Heart left ventricle (tissue), 16 donors: Measurements from ENCODE around the gene TAOK1. TPM values are rescaled to one million over a fixed set of nuclear protein-coding genes. Genes with fewer than 3 reads are reported as not detected.

Experiments
- ATAC-seq, 4 donors: fragments of 200-7000 bp; cut with Tn5 transposase; one replicate each; pipeline ENCODE4 v1.9.1; 2020 to 2022; ENCODE audit warnings: moderate library complexity in 4 of 4, mild to moderate bottlenecking in 3 of 4, moderate number of reproducible peaks in 1 of 4
- DNase-seq, 5 donors: peaks; one replicate each; pipeline ENCODE4 v3.0.0-alpha.2; 2020
- H3K27ac ChIP-seq, 12 donors: fragments of 200-600 bp; sonication (generic) in 4 of 12; one replicate each; pipeline versions ENCODE4 v1.5.0 to v1.8.0; 2016 to 2022; ENCODE audit warnings: mild to moderate bottlenecking in 2 of 12
- H3K27me3 ChIP-seq, 9 donors: fragments of 200-600 bp; sonication (generic) in 2 of 9; one replicate each; pipeline versions ENCODE4 v1.5.1 to v1.8.0; 2016 to 2022; ENCODE audit warnings: mild to moderate bottlenecking in 3 of 9
- H3K36me3 ChIP-seq, 9 donors: fragments of 200-600 bp; sonication (generic) in 2 of 9; one replicate each; pipeline versions ENCODE4 v1.5.0 to v1.8.0; 2018 to 2022; ENCODE audit warnings: mild to moderate bottlenecking in 2 of 9
- H3K4me1 ChIP-seq, 12 donors: fragments of 200-600 bp; sonication (generic) in 4 of 12; one replicate each; pipeline versions ENCODE4 v1.5.0 to v1.8.0; 2016 to 2022; ENCODE audit warnings: mild to moderate bottlenecking in 3 of 12
- H3K4me3 ChIP-seq, 12 donors: fragments of 200-600 bp; sonication (generic) in 4 of 12; one replicate each; pipeline versions ENCODE4 v1.5.0 to v1.8.0; 2017 to 2022; ENCODE audit warnings: mild to moderate bottlenecking in 9 of 12, moderate library complexity in 4 of 12
- H3K9me3 ChIP-seq, 12 donors: fragments of 200-600 bp; sonication (generic) in 4 of 12; one replicate each; pipeline versions ENCODE4 v1.5.0 to v1.8.0; 2016 to 2022; ENCODE audit warnings: mild to moderate bottlenecking in 1 of 12
- CTCF ChIP-seq, 12 donors: fragments of 200-600 bp; sonication (generic) in 4 of 12; IDR thresholded peaks; one replicate each; pipeline versions ENCODE4 v1.5.0 to v1.8.0; 2018 to 2022; ENCODE audit warnings: antibody characterized with exemption in 12 of 12, mild to moderate bottlenecking in 5 of 12
- POLR2A ChIP-seq, 2 donors: fragments of 450-650 bp; IDR thresholded peaks; one replicate each; pipeline ENCODE4 v1.6.1; 2017; ENCODE audit warnings: antibody characterized with exemption in 2 of 2, mild to moderate bottlenecking in 2 of 2, moderate library complexity in 2 of 2
- WGBS, 4 donors: extraction: QIAGEN DNeasy Blood & Tissue Kit in 2 of 4; methylation state at CpG; one replicate each; pipeline versions ENCODE4 v1.1.5 to v1.1.7; 2013 to 2018; 5-methylcytosine and 5-hydroxymethylcytosine counted together
- intact Hi-C, 10 donors: fragments of 100-400 bp; cut with DNase I; formaldehyde crosslinking; loops; one replicate each; pipeline versions ENCODE4 v1.11.1 to v1.14.2; 2022
- polyA plus RNA-seq, 2 donors: library from polyadenylated mRNA; stranded (reverse); fragments of 200-250 nt; gene quantifications; one replicate each; pipeline ENCODE4 v1.2.3, GENCODE V29; 2013
- total RNA-seq, 9 donors: library from RNA; depleted of rRNA in 2 of 9; stranded (reverse); fragments of >200 nt in 2 of 9; fragmentation: NEBNext Ultra II Directional in 3 of 9; extraction: Animal tissue kit (Norgen Biotek cat#: 25700) in 3 of 9; gene quantifications; one replicate each; pipeline versions ENCODE4 v1.1.0 to v1.2.4, GENCODE V29; 2016 to 2023
- donor health status: ischemic (EF 13 %, LVEDD 7.1; RV severe dilation, severe dysfunction).
- donor health status: healthy with polysubstance abuse.
- donor health status: DM: no; HTN: yes; CAD: no.
- donor health status: DM: no; HTN: no; CAD: no.
- donor health status: ischemic (EF 25% LVEDD 6.9; RV normal size, moderate dysfunction).
- donor health status: ischemic (EF 25% LVEDD 5.7; RV mildly dilated, moderate dysfunction).
- donor health status: healthy.
- donor health status: DM: yes; HTN: yes; CAD: no.
- donor health status: ischemic (EF 35%, LVEDD 5.7; RV mildly dilated, moderate dysfunction).
- donor health status: nonischemic (EF 11% LVEDD 7.7; RV severe dilation, severe dysfunction).
- donor health status: DM: yes; HTN: yes; CAD: no.
- donor health status: PGD.
- donor health status: ischemic (EF 29% LVEDD 5.4; RV normal size, mild dysfunction).
- donor health status: nonischemic (EF 23%, LVEDD 6.1; RV moderate dilation, normal function).

Gene TAOK1
- total and polyA plus RNA-seq, 11 donors, result 9.2 to 81.2 (median 59.0) TPM

DNA sequence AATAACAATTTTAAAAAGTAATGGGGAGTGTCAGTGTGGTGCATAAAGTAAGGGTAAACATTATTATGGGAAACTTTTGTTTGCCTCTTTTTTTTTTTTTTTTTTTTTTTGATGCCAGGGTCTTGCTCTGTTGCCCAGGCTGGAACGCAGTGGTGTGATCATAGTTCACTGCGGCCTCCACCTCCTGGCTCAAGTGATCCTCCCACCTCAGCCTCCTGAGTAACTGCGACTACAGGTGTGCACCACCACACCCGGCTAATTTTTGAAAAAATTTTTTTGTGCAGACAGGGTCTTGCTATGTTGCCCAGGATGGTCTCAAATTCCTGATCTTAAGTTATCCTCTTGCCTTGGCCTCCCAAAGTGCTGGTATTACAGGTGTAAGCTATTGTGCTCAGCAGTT, 10.7 kb downstream of the TAOK1 start:
- Histone ChIP-seq H3K27ac (no peak overlapping the region), H3K4me3 (no peak overlapping the region), H3K9me3 (no peaks in the 10 kb centered on the region), H3K36me3 (peaks cover 0 to 78% (median 44%) of the 10 kb centered on the region in 9 donors), H3K27me3 (no peaks in the 10 kb centered on the region), H3K4me1 (peaks cover 0 to 19% (median 4%) of the 10 kb centered on the region in 12 donors)
- intact Hi-C loops, result loop anchor here in 1 of 10 donors (5.0 kb wide), 1 partner anchor 46 kb away; no protein-coding TSS in a partner anchor
- no peak for ATAC-seq
- no peak for TF ChIP-seq POLR2A (IDR thresholded peaks at IDR 0.05)
- no peak for DNase-seq
- WGBS, 4 donors, result 97 to 100% (median 99%) methylated on average over 4 of the region's 4 CpGs

GRCh38 chr17:29401258-29401657, 11.1 kb downstream of the TAOK1 start:
- H3K9me3 ChIP-seq, result no peaks in the 10 kb centered on the region
- 81 to 93% (median 87%) methylated on average over 4 of the region's 4 CpGs for WGBS, 4 donors
- intact Hi-C loops, result loop anchor here in 1 of 10 donors (5.0 kb wide), 1 partner anchor 46 kb away; no protein-coding TSS in a partner anchor
- H3K4me3 ChIP-seq, result no peak overlapping the region
- ATAC-seq (peak in 1 of 4 donors; percentile 38), DNase-seq (no peak)
- peaks cover 0 to 79% (median 44%) of the 10 kb centered on the region in 9 donors for H3K36me3 ChIP-seq
- no peaks in the 10 kb centered on the region for H3K27me3 ChIP-seq
- TF ChIP-seq CTCF (IDR thresholded peaks at IDR 0.05) (no peak), POLR2A (IDR thresholded peaks at IDR 0.05) (no peak)
- H3K27ac ChIP-seq, result no peak overlapping the region
- H3K4me1 ChIP-seq, result peaks cover 0 to 17% (median 2%) of the 10 kb centered on the region in 12 donors

DNA sequence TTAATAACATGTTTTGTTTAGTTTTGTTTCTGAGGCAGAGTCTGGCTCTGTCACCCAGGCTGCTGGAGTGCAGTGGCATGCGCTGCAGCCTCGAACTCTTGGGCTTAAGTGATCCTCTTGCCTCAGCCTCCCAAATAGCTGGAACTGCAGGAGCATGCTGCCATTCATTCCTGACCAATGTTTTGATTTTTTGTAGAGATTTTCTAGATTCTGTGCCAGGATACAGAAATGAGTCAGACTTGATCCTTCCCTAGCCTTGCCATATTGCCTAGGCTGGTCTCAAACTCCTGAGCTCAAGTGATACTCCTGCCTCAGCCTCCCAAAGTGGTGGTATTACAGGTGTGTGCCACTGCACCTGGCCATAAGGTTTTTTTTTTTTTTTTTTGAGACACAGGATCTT, 17.7 kb downstream of the TAOK1 start:
- DNase-seq (no peak), ATAC-seq (no peak)
- intact Hi-C loops, result no loop called here
- TF ChIP-seq CTCF (IDR thresholded peaks at IDR 0.05) (no peak), POLR2A (IDR thresholded peaks at IDR 0.05) (no peak)
- no peak overlapping the region for H3K4me3 ChIP-seq
- no peaks in the 10 kb centered on the region for H3K27me3 ChIP-seq
- H3K36me3 ChIP-seq, result peaks cover 0 to 41% (median 11%) of the 10 kb centered on the region in 9 donors
- no peak overlapping the region for H3K27ac ChIP-seq
- WGBS, 4 donors, result 91 to 98% (median 94%) methylated on average over 2 of the region's 2 CpGs
- H3K9me3 ChIP-seq, result no peaks in the 10 kb centered on the region
- peaks cover 0 to 32% (median 12%) of the 10 kb centered on the region in 12 donors for H3K4me1 ChIP-seq

DNA sequence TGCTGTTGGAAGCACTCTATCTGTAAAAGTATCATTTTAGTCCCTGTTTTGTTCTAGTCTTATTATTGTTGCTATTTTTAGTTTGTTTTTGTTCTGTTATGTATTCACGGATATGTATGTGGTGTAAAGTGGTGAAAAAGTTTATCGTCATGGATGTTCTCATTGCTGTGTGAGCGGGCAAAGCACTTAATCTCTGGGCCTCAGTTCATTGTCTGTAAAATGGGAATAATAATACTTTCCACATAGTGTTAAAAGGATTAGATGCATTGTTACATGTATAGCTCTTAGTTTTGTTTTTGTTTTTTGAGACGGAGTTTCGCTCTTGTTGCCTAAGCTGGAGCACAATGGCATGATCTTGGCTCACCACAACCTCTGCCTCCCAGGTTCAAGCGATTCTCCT, 19.8 kb downstream of the TAOK1 start:
- H3K36me3 ChIP-seq, result peaks cover 0 to 25% (median 5%) of the 10 kb centered on the region in 9 donors
- intact Hi-C loops, result loop anchor here in 1 of 10 donors (10.0 kb wide), 1 partner anchor 65 kb away; no protein-coding TSS in a partner anchor
- no peaks in the 10 kb centered on the region for H3K27me3 ChIP-seq
- peaks cover 0 to 39% (median 20%) of the 10 kb centered on the region in 12 donors for H3K4me1 ChIP-seq
- H3K4me3 ChIP-seq, result no peak overlapping the region
- TF ChIP-seq CTCF (IDR thresholded peaks at IDR 0.05) (no peak), POLR2A (IDR thresholded peaks at IDR 0.05) (no peak)
- WGBS, 4 donors, result 78 to 83% (median 79%) methylated on average over 6 of the region's 6 CpGs
- DNase-seq (no peak), ATAC-seq (no peak)
- H3K27ac ChIP-seq, result no peak overlapping the region
- no peaks in the 10 kb centered on the region for H3K9me3 ChIP-seq
